ENCODE data around the gene BAD. TPM values are rescaled to one million over a fixed set of nuclear protein-coding genes. Genes with fewer than 3 reads are reported as not detected.

Gene BAD
- total and polyA plus RNA-seq, 2 of the 13 experiments (the other 11 are each of a cell fraction or from before 2014, with no cell fraction given), result 17.9 to 28.5 TPM

DNA sequence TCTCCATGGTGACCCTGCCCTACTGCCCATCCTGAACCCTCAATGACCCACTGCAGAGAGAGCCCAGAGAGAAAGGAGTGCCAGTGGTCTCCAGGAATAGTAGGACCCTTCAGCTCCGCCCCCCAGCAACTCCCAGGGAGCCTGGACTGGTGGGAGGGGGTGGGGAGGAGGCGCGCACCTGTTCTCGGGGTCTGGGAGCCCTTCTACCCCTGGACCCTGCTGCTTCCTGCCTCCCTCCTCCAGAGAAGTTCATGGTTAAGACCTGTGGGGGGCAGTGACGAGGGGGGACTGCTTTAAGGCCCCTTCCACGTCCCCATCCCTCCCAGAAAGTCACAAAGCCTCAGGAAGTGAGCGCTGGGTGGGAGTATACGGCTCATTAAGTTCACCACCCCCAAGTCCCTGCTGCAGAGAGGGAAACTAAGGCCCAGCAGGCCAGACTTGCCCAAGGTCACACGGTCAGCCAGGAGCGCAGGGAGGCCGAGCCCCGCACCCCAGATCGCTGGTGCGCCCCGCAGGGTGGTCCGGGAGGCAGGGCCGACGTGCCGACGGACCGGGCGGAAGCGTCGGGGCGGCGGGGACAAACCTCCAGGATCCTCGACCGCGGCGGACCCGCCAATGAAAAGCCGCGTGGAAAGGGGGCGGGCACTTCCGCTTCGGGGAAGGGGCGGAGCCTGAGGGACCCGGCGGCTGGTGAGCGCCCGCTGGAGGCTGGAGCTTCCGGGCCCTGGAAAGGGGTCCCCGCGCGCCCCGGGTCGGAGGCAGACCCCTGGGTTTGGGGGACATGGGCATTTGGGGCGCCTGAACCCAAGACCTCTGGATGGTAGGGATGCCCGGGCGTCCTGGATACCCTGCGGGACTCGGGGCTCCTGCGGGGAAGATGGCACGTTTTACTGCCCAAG is 58.6 kb downstream of the BAD start, which contains the start of the genes NUDT22 and TRPT1 (continued):
- TF ChIP-seq ZNF761 (CRISPR knock-in tag; conservative IDR thresholded peaks at IDR 0.05), result no peak
- TF ChIP-seq ZNF552 (CRISPR knock-in tag; IDR thresholded peaks at IDR 0.05; ENCODE audit: borderline replicate concordance), result no peak
- TF ChIP-seq ATF7 (IDR thresholded peaks at IDR 0.05), result no peak
- no peak for TF ChIP-seq ATF7 (CRISPR knock-in tag; IDR thresholded peaks at IDR 0.05)
- peak; percentile 77; the same call in 1 of the 2 replicates for TF ChIP-seq ZFP90 (CRISPR knock-in tag; IDR thresholded peaks at IDR 0.05; ENCODE audit: borderline replicate concordance)
- no peak for TF ChIP-seq TCF12 (IDR thresholded peaks at IDR 0.05)
- TF ChIP-seq TCF12 (CRISPR knock-in tag; IDR thresholded peaks at IDR 0.05), result peak; percentile 60
- peak; percentile 56; the same call in 1 of the 2 replicates for TF ChIP-seq ZNF563 (CRISPR knock-in tag; IDR thresholded peaks at IDR 0.05)
- TF ChIP-seq, protein P1, sequence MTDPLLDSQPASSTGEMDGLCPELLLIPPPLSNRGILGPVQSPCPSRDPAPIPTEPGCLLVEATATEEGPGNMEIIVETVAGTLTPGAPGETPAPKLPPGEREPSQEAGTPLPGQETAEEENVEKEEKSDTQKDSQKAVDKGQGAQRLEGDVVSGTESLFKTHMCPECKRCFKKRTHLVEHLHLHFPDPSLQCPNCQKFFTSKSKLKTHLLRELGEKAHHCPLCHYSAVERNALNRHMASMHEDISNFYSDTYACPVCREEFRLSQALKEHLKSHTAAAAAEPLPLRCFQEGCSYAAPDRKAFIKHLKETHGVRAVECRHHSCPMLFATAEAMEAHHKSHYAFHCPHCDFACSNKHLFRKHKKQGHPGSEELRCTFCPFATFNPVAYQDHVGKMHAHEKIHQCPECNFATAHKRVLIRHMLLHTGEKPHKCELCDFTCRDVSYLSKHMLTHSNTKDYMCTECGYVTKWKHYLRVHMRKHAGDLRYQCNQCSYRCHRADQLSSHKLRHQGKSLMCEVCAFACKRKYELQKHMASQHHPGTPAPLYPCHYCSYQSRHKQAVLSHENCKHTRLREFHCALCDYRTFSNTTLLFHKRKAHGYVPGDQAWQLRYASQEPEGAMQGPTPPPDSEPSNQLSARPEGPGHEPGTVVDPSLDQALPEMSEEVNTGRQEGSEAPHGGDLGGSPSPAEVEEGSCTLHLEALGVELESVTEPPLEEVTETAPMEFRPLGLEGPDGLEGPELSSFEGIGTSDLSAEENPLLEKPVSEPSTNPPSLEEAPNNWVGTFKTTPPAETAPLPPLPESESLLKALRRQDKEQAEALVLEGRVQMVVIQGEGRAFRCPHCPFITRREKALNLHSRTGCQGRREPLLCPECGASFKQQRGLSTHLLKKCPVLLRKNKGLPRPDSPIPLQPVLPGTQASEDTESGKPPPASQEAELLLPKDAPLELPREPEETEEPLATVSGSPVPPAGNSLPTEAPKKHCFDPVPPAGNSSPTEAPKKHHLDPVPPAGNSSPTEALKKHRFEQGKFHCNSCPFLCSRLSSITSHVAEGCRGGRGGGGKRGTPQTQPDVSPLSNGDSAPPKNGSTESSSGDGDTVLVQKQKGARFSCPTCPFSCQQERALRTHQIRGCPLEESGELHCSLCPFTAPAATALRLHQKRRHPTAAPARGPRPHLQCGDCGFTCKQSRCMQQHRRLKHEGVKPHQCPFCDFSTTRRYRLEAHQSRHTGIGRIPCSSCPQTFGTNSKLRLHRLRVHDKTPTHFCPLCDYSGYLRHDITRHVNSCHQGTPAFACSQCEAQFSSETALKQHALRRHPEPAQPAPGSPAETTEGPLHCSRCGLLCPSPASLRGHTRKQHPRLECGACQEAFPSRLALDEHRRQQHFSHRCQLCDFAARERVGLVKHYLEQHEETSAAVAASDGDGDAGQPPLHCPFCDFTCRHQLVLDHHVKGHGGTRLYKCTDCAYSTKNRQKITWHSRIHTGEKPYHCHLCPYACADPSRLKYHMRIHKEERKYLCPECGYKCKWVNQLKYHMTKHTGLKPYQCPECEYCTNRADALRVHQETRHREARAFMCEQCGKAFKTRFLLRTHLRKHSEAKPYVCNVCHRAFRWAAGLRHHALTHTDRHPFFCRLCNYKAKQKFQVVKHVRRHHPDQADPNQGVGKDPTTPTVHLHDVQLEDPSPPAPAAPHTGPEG (CRISPR knock-in tag; IDR thresholded peaks at IDR 0.05), result no peak
- TF ChIP-seq EEA1 (CRISPR knock-in tag; IDR thresholded peaks at IDR 0.05; ENCODE audit: borderline replicate concordance), result no peak; the same call in 1 of the 2 replicates
- TF ChIP-seq ZZZ3 (CRISPR knock-in tag; IDR thresholded peaks at IDR 0.05; ENCODE audit: borderline replicate concordance), result no peak; the same call in 1 of the 2 replicates
- TF ChIP-seq RXRA (CRISPR knock-in tag; IDR thresholded peaks at IDR 0.05), result no peak; the same call in 1 of the 2 replicates
- no peak for TF ChIP-seq ZNF749 (CRISPR knock-in tag; IDR thresholded peaks at IDR 0.05; ENCODE audit: borderline replicate concordance)
- peak; percentile 54 for TF ChIP-seq MEIS2 (CRISPR knock-in tag; IDR thresholded peaks at IDR 0.05)
- TF ChIP-seq YY1 (IDR thresholded peaks at IDR 0.05; ENCODE audit: insufficient read depth, insufficient replicate concordance, low read depth, low read length), result peak; percentile 50
- TF ChIP-seq ZNF713 (CRISPR knock-in tag; IDR thresholded peaks at IDR 0.05), result no peak; the same call in 1 of the 2 replicates
- peak; percentile 86 for TF ChIP-seq DR1 (CRISPR knock-in tag; IDR thresholded peaks at IDR 0.05)
- TF ChIP-seq, protein P2, sequence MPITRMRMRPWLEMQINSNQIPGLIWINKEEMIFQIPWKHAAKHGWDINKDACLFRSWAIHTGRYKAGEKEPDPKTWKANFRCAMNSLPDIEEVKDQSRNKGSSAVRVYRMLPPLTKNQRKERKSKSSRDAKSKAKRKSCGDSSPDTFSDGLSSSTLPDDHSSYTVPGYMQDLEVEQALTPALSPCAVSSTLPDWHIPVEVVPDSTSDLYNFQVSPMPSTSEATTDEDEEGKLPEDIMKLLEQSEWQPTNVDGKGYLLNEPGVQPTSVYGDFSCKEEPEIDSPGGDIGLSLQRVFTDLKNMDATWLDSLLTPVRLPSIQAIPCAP (CRISPR knock-in tag; IDR thresholded peaks at IDR 0.05; ENCODE audit: low read depth), result no peak
- TF ChIP-seq ZSCAN25 (CRISPR knock-in tag; IDR thresholded peaks at IDR 0.05), result peak; percentile 46; the same call in 1 of the 2 replicates
- TF ChIP-seq, protein P3, sequence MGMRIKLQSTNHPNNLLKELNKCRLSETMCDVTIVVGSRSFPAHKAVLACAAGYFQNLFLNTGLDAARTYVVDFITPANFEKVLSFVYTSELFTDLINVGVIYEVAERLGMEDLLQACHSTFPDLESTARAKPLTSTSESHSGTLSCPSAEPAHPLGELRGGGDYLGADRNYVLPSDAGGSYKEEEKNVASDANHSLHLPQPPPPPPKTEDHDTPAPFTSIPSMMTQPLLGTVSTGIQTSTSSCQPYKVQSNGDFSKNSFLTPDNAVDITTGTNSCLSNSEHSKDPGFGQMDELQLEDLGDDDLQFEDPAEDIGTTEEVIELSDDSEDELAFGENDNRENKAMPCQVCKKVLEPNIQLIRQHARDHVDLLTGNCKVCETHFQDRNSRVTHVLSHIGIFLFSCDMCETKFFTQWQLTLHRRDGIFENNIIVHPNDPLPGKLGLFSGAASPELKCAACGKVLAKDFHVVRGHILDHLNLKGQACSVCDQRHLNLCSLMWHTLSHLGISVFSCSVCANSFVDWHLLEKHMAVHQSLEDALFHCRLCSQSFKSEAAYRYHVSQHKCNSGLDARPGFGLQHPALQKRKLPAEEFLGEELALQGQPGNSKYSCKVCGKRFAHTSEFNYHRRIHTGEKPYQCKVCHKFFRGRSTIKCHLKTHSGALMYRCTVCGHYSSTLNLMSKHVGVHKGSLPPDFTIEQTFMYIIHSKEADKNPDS (CRISPR knock-in tag; IDR thresholded peaks at IDR 0.05), result no peak
